ENCODE data around the gene CNN2.

Gene CNN2

GRCh38 chr19:1026783-1027649, 608 bp downstream of the CNN2 start:
- DNase-seq (ENCODE audit: low read depth): no peak

GRCh38 chr19:1027650-1028061, 1.2 kb downstream of the CNN2 start:
- DNase-seq (ENCODE audit: low read depth): no peak

DNA sequence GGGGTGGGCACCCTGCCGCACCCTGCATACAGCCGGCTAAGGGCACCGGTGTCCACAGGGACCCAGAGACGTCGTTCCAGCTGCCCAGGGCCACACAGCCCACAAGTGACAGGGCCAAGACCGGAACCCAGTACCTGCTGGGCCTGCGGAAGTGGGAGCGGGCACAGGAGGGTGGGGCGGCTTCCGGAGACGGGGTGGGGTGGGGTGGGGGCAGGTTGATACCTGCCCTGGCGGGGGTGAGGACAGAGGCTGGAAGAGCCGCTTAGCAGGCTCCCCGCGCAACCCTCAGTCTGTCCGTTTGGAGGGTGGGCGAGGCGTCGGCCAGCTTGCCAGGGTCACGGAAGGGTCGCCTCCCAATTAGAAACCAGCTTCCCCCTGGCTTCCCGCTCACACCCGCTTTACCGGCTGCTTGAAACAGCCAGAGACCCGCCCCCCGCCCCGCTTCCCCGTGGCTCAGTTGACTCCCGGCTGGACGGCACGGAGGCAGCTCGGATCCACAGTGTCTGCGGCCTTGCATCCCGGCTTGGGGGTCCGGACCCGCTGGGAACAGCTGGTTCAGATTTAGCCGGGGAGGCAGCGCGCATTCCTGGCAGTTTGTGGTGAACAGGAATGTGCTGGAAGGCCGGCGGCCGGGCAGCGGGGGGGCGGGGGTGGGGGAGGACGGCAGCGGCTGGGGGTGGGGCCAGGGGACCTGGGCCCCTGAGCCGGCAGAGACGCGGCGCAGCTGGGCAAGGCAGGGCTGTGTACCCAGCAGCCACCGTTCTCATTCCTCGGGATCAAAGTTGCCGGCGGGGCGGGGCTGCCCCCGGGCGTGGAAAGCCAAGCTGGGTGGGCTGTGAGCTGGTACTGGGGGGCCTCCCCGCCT, 1.9 kb downstream of the CNN2 start:
- no peak for DNase-seq (ENCODE audit: low read depth)

DNA sequence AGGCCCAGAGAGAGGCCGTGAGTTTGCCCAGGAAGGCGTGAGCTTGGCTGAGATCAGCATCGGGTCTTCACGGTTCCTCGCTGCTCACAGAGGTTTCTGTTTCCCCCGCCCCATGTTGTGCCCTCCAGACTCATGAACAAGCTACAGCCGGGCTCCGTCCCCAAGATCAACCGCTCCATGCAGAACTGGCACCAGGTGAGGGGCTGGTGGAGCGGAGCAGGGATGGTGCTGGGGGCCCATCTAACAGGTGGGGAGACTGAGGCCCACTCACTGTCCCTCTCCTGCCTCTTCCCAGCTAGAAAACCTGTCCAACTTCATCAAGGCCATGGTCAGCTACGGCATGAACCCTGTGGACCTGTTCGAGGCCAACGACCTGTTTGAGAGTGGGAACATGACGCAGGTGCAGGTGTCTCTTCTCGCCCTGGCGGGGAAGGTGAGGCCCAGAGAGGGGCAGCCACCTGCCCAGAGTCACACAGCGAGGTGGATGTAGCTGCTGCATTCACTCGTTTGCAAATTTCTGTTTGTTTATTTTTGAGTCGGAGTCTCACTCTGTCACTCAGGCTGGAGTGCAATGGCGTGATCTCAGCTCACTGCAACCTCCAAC, 6.0 kb downstream of the CNN2 start:
- DNase-seq (ENCODE audit: low read depth): no peak

- DNase-seq (ENCODE audit: low read depth): no peak
Measured at GRCh38 chr19:1035998-1036621, 9.7 kb downstream of the CNN2 start.

DNA sequence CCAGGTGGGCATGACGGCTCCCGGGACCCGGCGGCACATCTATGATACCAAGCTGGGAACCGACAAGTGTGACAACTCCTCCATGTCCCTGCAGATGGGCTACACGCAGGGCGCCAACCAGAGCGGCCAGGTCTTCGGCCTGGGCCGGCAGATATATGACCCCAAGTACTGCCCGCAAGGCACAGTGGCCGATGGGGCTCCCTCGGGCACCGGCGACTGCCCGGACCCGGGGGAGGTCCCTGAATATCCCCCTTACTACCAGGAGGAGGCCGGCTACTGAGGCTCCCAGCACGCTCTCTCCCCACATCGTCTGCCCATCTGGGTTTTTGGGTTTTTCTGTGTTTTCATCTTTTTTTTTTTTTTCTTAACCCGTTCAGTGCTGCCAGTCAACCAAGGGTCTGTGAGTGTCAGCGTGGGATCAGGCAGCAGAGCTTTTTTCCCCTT, 11.2 kb downstream of the CNN2 start:
- no peak for DNase-seq (ENCODE audit: low read depth)

GRCh38 chr19:1038978-1039645, 12.7 kb downstream of the CNN2 start:
- no peak for DNase-seq (ENCODE audit: low read depth)

GRCh38 chr19:1039646-1040475, 13.5 kb downstream of the CNN2 start, which contains the start of gene ABCA7:
TSS of gene ABCA7 (plus strand) at chr19:1040107. CDS start at chr19:1041362, 1,255 bp downstream.
- peak; percentile 99 for DNase-seq (ENCODE audit: low read depth)

GRCh38 chr19:1040476-1041271, 14.3 kb downstream of the CNN2 start:
- peak; percentile 76 for DNase-seq (ENCODE audit: low read depth)

DNA sequence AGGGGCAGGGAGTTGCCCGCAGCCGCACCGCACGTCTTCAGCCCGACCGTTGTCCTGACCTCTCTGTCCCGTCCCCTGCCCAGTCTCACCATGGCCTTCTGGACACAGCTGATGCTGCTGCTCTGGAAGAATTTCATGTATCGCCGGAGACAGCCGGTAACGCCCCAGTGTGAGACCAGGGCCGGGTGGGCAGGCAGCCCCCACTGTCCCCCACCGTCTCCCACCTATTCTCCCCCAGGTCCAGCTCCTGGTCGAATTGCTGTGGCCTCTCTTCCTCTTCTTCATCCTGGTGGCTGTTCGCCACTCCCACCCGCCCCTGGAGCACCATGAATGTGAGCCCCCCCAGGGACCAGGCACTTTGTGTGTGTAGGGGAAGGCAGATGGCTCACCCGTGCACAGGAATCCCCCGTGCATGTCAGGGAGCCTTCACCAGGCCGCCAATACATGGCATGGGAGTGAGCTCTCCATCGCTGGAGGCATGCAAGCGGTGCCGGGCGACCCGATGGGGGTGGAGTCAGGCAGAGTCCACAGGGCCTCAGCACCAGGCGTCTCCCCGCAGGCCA, 14.9 kb downstream of the CNN2 start:
- DNase-seq (ENCODE audit: low read depth): no peak

DNA sequence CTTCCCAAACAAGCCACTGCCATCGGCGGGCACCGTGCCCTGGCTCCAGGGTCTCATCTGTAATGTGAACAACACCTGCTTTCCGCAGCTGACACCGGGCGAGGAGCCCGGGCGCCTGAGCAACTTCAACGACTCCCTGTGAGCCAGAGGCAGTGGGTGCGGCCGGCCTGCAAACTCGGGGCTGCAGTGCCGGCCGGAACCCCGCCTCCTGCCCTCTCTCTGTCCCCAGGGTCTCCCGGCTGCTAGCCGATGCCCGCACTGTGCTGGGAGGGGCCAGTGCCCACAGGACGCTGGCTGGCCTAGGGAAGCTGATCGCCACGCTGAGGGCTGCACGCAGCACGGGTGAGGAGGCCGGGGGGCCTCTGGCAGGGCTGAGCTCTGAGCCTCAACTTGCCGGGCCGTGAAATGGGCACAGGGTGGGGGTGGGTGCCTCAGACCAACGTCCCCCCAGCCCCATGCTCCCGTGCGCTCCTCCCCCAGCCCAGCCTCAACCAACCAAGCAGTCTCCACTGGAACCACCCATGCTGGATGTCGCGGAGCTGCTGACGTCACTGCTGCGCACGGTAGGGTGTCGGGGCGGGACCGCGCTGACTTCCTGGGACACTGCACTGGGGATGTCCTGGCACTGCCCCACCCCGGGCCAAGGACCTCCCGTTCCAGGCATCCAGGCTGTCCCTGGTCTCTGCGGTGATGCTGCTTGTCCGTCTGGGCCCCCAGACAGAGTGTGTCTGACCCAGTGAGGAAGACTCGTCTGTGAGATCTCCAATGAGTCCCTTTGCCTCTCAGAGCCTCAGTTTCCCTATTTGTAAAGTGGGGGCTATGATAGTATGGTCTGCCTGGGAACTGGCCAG, 15.7 kb downstream of the CNN2 start:
- DNase-seq (ENCODE audit: low read depth): no peak

DNA sequence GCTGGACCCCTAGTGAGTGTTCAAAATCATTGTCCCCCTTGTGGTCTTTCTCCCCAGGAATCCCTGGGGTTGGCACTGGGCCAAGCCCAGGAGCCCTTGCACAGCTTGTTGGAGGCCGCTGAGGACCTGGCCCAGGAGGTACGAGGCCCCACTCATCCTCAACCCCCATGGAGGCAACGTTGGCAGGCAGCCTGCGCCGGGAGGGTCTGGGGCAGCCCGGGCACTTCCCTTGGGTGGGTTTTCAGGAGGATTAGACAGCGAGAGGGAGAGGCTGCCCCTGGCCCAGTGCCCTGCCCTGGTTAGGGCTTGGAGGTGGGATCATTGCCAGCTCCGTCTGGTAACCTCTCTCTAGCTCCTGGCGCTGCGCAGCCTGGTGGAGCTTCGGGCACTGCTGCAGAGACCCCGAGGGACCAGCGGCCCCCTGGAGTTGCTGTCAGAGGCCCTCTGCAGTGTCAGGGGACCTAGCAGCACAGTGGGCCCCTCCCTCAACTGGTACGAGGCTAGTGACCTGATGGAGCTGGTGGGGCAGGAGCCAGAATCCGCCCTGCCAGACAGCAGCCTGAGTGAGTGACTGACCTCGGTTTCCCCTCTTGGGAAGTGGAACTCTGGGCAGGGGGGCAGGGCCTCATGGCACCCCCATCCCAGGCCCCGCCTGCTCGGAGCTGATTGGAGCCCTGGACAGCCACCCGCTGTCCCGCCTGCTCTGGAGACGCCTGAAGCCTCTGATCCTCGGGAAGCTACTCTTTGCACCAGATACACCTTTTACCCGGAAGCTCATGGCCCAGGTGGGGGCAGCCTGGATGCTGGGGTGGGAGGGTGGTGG, 16.5 kb downstream of the CNN2 start:
- DNase-seq (ENCODE audit: low read depth): no peak

DNA sequence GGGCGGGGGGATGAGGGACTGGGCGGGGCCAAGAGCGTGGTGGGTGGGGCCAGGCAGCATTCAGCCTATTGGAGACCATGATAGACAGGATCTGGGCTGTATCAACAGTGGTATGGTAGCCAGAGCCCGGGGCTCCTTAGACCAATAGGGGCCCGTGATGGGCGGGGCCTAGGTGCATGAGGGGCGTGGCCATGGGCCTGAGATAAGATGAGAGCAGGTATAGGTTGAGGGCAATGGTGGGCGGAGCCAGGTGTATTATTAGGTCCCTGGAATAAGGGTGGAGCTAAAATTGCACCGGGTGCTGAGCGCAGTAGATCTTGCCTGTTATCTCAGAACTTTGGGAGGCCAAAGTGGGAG, 18.8 kb downstream of the CNN2 start:
- no peak for DNase-seq (ENCODE audit: low read depth)

DNA sequence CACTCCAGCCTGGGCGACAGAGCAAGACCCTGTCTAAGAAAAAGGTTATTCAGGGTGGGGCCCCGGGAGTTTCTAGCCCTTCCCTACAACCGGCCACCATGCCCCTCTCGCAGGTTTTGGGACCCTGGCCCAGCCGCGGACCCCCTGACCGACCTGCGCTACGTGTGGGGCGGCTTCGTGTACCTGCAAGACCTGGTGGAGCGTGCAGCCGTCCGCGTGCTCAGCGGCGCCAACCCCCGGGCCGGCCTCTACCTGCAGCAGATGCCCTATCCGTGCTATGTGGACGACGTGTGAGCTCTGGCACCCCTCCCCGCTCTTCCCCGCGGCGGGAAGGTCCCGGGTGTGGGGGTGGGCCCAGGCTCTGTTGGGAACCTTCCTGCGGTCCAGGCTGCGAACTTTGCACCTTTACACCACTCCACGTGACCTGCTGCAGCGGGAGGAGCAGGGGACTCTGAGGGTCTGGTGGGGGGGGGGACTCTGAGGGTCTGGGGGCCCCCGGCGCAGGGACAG, 19.8 kb downstream of the CNN2 start:
- no peak for DNase-seq (ENCODE audit: low read depth)

GRCh38 chr19:1046836-1047695, 20.7 kb downstream of the CNN2 start:
- no peak for DNase-seq (ENCODE audit: low read depth)

DNA sequence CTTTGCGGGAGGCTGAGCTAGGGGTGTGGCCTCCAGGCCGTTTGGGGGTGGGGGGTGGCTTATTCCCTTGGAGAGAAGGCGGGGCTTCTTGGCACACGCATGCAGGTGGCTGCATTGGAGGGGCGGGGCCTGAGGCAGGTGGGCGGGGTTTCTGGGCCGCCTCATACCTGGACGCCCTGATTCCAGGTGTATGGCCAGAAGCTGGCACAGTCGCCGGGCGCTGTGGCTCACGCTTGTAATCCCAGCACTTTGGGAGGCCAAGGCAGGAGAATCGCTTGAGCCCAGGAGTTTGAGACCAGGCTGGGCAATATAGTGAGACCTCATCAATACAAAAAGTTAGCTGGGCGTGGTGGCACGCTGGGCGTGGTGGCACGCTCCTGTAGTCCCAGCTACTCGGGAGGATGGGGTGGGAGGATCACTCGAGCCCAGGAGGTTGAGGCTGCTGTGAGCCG, 21.3 kb downstream of the CNN2 start:
- no peak for DNase-seq (ENCODE audit: low read depth)
